GM12891 (cell line): Measurements from ENCODE around the gene SNORC.

ENCODE experiments used
- PAX5 ChIP-seq: IDR thresholded peaks from 2 replicates; pipeline ENCODE4 v1.6.1; 2011; ENCODE audit warnings: low read length, moderate library complexity, mild to moderate bottlenecking; ENCODE audit not compliant: insufficient read depth, severe bottlenecking
- POLR2A ChIP-seq: IDR thresholded peaks from 2 replicates; pipeline ENCODE4 v1.6.1; 2011; ENCODE audit warnings: low read depth, low read length, control low read depth
- POLR2AphosphoS5 ChIP-seq: IDR thresholded peaks from 2 replicates; pipeline ENCODE4 v1.6.1; 2011; ENCODE audit warnings: low read depth, low read length, control low read depth

DNA sequence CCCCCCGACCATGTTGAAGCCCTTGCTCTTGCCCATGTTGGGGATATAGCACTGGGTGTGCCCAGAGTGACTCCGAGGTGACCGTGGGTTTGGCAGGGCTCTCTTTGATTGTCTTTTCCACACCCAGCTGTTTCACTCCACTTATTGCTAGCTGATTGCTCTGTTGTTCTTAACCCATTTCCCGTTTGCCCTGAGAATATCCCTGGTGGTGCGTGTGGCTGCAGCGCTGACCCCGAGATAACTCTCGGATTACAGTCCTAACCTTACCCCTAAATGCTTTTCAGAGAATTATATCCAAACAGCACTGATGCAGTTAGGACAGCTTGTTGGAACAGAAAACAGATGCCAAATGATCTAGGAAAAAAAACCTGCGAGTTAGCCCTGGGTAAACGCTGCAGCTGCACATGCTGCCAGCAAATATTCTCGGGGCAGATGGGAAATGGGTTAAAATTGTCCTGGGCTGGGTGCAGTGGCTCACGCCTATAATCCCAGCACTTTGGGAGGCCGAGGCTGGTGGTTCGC, 34.3 kb upstream of the SNORC start:
- no peak for TF ChIP-seq PAX5
- no peak for TF ChIP-seq POLR2A
- no peak for TF ChIP-seq POLR2AphosphoS5
